NOMO-1 treated with DMSO at 0.1 percent for 48 hours (cell line): ENCODE measurements around the gene GASK1A.
"Not testable (repeated sequence)": the region's sequence is repeated elsewhere in the genome, so short reads cannot be mapped to it uniquely, and the experiment has no call there.

Experiments used
- DNase-seq: peaks from one replicate; lab custom pipeline; 2025; ENCODE audit not compliant: unreplicated experiment; lab: John Stamatoyannopoulos, UW

GASK1A gene

DNA sequence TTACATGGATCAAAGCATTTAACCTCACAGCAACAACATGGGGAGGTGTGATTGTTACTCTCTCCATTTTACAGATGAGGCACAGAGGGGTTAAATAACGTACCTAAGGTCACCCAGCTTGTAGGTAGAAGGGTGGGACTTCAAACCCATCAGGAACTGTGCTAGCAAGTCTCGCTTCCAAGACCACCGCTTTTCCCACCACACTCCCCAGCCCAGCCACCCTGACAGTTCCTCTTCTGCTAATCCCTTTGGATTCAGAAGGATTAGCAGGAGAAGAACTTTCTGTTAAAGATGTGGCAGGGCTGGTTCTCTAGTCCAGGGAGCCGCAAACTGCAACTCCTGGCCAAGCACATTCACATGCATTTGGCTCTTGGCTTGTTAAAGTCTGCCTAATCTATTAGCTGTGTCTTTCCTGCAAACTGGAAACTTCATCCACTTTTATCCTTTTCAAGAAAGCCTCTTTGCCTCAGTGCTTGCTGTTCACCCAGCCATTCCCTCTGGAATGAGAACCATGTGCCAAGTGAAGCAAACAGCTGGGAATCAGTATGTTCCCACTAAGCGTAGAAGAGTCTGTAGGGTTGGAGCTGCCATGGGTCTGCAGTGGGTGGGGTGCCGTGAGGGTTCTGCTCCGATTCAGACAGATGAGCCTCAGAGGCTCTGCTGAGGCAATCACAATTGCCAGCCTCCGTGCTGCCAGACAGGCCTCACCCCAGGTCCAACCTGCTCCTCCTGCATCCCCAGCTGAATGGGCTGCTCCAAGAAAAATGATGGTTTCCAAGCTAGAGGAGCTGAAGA is 82.2 kb downstream of the GASK1A start:
- no peak for DNase-seq

DNA sequence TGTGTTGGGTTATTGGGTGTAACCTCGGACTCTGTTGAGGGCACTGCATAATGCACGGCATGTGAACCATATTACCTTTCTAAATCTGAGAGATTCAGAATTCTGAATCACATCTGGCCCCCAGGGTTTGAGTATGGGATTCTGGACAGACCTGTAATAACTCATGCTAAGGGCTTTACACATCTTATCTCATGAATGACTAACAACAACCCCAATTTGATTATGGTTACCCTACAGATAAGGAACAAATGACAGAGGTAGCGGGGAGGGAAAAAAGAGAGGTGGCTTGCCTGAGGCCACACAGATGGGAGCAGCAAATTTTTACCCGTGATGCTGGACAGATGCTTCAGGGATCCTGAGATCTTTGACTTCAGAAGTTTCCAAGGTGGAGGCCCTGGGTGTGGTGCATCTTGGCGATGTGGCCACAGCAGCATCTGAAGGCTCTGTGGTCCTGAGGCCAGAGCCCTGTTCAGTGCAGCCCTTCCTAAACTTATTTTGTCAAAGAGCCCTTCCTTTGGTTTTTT is 83.0 kb downstream of the GASK1A start:
- DNase-seq = no peak

DNA sequence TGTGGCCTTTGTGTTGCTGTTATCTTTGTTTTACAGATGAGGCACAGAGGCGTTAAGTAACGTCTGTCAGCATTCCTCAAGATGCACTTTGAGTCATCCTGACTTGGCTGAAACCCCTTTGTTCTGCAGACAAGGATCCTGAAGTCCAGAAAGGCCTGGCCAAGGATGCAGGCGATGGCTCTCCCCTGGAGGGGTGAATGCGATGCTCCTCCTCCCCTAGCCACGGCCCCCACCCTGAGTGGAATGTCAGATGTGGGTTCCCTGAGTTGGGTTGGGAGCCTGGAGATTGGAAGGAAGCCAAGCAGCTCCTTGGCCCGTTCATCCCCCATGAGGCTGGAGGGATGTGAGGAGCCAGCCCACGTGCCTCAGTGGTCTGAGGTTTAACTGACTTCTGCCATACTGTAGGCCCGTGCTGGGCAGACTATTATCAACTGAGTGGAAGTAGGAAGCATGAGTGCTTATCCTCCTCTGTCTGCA is 83.5 kb downstream of the GASK1A start:
- no peak for DNase-seq

DNA sequence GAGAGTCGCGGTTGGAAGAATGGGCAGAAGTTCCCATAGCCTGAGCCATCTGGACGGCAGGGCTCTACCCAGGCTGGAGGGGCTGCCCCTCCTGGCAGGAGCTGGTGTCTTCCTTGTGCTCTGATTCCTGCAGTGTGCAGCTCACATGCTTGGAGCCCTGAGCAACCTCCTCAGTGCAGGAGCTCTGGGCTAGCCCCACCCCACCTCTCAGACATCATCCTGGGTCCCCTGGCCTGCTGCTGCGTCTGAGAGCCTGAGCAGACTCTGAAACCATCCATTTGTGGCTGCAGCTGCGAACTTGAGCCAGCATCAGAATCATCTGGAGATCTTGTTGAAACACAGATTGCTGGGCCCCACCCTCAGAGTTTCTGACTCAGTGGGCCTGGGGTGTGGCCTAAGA is 84.0 kb downstream of the GASK1A start:
- no peak for DNase-seq

DNA sequence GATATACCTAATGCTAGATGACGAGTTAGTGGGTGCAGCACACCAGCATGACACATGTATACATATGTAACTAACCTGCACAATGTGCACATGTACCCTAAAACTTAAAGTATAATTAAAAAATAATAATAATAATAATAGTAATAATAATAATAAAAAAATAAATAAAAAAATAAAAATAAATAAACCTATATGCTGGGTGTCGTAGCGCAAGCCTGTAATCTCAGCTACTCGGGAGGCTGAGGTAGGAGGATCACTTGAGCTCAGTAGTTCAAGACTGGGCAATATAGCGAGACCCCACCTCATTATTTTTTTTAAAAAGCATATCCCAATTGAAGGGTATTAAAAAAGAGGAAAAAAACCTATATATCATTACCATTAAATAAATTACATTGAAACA is 91.6 kb downstream of the GASK1A start:
- not testable (repeated sequence) for DNase-seq

DNA sequence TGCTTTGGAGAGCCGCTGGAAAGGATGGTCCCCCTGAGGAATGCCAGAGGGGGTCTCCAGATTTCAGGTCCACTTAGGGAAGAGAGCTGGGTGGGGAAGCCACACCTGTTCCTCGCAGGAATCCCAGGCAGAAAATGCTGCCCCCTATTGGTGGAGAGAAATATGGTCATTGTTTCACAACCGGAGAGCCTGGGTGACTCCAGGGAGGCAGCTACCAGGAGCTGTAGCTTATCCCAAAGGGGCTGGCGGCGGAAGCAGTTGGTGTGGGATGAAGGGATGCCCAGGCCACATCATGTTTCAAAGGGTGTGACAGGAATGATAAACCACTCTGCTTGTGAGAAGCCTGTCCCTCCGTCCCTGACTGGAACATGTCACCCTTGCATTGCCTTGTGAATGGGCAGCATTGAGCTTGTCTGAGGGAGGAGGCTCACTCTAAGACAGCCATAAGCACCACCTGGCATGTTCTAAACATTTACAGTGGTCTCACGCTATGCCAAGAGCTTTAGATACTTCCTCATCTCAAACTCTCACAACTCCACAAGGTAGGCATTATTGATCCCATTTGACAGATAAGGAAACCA is 92.3 kb downstream of the GASK1A start:
- DNase-seq = no peak

DNA sequence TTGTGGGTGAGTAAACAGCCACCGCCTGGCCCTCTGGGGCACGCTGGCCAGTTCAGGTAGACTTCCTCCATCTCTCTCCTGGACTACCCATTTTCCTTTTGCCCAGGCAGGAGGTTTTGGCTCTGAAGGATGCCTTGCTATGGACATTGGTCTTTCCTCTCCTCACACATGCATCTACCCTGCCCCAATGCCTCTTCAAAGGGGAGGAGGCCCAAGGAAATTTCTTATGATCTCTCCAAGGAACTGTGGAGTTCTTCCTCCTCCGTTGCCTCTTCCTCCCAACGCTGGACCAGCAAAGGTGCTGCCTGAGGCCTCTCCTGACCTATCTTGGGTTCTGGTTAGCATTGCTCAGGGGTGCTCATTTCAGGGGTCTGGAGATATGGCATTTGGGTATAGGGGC is 93.2 kb downstream of the GASK1A start:
- DNase-seq = no peak

DNA sequence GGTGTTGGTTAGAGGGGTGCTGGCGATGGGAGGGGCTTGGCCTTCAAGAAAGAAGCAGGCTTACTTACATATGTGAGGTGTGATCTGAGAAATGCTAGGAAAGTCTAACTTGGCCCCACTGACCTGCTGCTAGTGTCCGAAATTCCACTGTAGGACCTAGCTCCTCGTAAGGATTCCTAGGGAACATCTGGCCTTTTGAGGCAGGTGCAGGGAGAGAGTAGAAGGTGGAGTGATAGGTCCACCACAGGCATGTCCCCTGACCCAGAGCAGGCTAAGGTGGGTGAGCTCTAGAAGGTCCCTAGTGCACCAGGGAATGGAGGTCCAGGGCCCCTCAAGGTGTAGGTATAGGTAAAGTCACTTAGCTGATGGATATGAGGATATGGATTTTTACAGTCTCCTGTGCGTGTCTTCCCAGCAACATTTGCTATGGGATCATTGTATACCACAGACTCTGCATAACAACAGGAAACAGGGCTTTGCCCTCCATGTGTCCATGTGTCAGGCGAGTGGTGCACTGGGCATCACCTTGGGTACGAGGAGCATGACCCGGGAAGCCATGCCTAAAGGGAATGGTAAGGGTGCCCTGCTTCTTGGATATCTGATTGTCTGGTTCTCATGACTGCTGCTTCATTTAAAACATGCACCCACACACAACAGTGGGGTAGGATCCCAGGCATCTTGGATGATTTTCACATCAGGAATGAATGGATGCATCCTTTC is 94.2 kb downstream of the GASK1A start:
- no peak for DNase-seq

DNA sequence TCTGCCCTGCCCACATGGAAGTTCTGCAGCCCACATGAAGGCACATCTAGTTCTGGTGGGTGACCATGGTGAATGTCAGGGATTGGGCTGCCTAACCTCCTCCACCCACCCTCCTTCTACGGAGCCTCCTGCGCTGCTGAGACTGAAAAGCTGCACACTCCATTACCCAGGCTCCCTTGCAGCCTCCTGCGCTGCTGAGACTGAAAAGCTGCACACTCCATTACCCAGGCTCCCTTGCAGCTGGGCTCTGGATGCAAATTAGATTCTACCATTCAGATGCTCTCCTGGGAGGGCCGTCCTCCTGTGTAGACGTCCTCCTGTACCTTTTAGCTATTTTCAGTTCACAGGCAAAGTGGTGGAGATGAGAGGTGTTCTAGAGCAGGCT is 94.7 kb downstream of the GASK1A start:
- DNase-seq = no peak

DNA sequence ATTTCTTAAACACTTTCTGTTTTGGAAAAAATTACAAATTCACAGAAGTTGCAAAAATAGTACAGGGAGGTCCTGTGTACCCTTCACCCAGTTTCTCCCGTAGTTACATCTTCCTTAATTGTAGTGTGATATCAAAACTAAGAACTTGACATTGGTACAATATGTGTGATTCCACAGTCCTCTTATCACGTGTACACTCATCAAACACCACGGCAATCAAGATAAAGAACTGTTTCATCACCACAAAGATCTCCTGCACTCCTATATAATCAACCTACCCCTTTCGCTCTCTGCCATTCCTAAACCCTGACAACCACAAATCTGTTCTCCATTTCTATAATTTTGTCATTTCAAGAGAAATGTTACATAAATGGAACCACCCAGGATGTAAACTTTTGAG is 95.4 kb downstream of the GASK1A start:
- DNase-seq = no peak

DNA sequence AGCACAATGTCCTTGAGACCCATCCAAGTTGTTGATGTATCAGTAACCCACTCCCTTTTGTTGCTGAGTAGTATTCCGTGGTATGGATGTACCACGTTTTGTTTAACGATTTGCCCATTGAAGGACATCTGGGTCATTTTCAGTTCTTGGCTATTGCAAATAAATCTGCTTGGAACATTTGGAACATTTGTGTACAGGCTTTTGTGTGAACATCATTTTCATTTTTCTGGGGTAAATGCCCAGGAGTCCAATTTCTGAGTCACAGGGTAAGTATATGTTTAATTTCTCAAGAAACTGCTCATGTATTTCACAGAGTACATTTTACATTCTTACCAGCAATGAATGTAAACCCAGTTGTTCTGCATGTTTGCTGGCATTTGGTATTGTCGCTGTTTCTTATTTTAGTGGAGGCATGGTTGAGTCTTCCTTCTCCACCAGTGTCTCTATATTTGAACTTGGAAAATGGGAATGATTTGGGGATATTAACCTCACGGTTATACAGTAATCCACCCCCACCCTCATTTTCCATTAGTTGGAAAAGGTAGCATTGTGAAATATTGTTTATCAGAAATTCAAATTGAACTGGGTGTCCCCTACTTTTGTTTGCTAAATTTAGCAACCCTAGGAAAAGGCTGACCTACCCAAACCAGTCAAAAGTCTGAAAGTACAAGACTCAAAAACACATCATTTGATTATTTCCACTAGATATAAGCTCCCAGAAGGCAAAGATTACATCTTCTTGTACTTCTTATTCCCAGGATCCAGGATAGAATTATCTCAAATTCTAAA is 96.0 kb downstream of the GASK1A start:
- DNase-seq = no peak

DNA sequence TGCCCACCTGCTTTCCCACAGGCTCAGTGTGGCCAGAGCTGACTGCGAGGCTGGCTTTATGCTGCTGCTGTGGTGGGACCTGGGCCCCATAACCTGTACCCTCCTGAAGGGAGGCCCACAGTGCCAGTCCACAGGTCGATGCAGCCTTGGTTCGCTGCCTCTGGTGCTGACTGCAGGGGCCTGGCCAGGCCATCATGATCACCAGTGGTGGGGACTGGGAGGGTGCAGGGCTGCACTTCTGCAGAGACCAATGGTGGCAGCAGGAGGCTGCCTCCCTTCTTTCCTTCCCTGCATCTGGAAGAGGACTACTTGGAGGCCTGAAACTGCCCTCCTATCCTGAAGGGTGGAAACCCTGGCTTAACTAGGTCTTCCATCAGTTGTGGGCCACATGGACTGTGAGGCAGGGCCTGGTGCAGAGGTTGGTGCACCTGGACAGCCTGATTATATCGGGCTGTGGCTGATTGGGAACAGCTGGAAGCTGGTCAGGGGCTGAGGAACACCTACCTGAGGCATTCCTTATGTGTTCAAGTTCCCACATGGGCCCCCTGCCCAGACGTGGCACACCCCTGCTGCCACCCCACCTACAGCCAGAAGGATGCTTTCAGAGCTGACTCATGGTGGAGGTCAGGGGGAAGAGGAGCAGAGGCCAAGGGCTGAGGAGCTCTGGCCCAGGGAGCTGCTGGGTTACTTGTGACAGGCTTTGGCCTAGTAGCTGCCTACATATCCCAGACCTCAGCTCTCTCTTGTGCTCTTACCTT is 97.0 kb downstream of the GASK1A start:
- DNase-seq = no peak

DNA sequence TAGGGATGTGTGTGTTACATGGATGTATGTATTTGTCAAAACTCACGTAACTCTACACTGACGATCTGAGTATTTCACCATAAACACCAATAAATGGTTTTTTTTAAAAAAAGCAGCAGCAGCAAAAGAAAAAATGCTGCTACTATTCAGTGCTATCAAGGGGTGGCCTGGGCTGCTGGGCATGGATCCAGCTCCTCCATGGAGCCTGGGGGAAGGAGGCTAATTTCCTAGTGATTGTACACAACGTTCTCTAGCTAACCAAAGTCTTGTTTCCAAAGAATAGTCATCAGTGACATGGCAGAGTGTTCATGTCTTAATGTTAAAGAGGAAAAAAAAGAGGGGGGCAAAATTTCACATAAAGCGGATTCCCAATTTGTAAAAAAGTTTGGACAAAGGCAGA is 97.7 kb downstream of the GASK1A start:
- DNase-seq = no peak

DNA sequence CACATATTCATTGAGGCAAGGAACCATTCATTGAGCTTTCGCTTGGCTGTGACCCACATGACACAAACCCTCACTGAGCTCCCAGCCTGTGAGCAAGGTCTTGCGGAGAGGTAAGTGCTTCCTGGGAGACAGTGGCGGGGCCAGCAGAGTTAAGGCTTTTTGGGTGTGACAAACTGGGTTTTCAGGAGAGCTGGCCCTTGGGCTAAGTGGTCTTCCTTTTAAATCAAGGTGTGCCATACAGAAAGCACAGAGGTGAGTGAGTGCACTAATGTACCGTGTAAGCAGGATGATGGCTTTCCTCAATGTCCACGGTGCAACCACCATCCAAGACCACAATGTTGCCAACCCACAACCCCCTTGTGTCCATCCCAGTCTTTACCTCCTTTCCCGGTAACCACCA is 98.2 kb downstream of the GASK1A start:
- DNase-seq = no peak

DNA sequence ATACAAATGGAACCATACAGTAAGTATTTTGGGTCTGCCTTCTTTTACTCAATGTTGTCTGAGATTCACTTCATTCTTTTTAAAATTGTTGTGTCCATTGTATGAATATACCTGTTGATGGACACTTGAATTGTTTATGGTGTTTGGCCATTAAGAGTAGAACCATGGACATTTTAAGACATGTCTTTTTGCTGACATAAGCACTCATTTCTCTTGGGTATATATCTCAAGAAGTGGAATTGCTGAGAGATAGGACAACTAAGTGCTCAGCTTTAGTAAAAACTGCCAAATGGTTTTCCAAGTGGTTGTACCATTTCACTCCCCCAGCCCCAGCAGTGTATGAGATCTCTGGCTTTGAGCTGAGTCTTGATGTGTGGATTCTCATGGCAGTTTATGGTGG is 98.6 kb downstream of the GASK1A start:
- no peak for DNase-seq

DNA sequence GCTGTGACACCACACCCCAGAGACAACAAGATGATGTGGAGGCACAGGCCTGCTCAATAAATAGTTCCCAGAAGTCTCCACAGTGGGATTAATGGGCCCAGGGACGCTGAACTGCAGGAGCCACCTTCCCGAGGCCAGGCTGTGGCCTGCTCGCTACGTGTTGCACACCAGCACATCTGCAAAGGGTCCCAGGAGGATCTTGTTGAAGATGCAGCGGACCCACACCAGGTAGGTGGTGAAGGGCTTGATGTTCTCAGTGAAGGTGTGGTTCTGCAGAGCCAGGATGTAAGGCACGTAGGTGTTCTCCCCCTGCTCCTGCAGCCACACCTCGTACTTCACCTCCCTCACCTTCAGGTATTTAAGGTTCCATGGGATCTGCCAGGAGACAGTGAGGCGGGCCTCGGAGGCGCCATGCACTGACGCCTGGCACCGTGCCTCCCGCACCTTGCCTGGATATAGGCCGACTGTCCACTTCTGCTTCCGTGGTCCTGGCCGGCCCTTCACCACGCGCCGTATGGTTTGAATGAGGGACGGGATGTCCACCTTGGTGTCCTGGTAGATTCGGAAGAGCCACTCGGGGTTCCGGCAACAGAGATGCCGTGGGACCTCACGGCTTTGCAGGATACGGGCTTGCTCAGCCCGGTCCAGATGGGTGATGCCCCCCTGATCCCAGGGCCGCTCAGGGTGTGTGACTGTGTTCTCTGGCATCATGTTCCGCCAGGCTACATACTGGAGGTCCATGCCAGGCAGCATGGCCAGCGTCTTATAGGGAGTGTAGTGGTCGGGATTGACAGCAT is 100.6 kb downstream of the GASK1A start:
- no peak for DNase-seq

DNA sequence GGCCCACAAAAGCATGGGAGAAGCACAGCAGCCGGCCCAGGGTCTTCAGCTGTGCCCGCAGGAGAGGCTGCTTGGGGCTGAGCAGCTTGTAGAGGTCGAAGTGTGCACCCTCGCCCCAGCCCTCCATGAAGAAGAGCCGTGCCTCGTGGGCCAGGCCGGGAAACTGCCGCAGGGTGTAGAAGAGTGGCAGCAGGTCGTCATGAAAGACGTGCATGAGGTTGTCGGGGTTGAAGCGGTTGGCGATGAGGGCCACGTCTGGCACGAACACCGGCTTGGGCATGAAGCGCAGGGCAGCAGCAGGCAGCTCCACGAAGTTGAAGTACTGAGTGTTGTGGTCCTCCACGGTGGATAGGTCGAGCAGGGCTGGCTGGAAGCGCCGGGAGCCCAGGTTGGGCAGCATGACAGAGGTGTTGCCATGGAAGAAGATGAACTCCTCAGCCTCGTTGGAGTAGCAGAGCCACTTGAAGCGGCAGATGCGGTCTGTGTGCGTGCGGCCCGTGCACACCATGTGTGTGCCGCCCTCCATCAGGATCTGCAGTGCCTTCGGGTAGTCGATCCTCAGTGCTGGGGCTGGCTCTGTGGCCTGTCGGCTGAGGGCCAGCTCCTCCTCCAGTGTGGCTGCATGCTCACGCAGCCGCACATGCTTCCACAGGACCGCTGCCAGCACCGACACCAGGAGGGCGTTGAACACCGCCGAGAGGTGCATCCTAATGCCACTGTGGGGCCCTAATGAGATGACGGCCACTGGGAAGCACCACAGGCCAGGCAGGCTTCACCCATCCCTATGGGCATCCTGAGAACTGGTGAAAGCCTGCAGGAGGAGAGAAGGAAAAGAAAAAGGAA is 101.8 kb downstream of the GASK1A start:
- no peak for DNase-seq

DNA sequence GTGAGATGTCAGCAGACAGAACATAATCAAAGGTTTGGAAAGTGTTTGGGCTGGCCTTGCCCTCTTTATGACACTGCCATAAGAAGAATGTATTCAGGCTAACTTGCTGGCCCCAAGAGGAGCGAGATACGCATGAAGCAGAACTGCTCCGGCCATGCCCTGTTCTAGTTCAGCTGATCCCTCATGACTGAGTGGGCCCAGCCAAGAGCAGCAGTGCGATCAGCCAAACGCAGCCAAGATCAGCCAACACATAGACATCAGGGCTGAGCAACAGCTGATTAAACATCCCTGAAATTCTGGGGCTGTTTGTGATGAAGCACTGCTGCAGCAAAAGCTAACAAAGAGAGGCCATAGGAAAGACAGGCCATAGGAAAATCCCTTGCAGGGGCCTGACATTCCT is 102.7 kb downstream of the GASK1A start:
- DNase-seq = no peak

DNA sequence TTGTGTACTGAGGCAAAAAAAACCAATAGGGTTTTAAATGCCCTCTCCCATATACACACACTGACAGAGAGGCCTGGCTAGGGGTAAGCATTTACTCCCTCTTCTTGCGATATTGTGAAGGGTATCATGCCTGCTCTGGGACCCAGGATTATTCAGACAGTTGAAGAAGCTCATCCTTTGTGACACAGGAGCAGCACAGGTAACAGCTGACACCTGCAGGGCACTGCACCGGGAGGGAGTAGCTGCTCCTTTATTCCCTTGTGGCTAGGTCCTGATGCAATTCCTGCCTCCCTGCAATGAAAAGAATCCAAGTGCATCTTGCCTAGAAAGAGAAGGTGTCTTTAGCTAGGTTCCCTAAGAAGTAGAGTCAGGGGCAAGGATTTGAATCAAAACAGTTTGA is 103.3 kb downstream of the GASK1A start:
- no peak for DNase-seq
